Muscle of back (tissue), 11 donors: ENCODE results near the gene SPATA3. TPM values are rescaled to one million over a fixed set of nuclear protein-coding genes. Genes with fewer than 3 reads are reported as not detected.
"Not testable (repeated sequence)": the region's sequence is repeated elsewhere in the genome, so short reads cannot be mapped to it uniquely, and the experiment has no call there.

Source experiments
- DNase-seq, 3 donors: peaks; one replicate each; pipeline versions ENCODE4 v3.0.0 to v3.0.0-alpha.2; 2013
- polyA plus RNA-seq, 10 donors: library from polyadenylated mRNA; unstranded; fragments of 120-200 nt; gene quantifications; one replicate each; pipeline ENCODE4 v1.2.1, GENCODE V29; 2013; ENCODE audit not compliant: insufficient read length in 10 of 10

The SPATA3 gene
- polyA plus RNA-seq, 10 donors, result not detected

DNA sequence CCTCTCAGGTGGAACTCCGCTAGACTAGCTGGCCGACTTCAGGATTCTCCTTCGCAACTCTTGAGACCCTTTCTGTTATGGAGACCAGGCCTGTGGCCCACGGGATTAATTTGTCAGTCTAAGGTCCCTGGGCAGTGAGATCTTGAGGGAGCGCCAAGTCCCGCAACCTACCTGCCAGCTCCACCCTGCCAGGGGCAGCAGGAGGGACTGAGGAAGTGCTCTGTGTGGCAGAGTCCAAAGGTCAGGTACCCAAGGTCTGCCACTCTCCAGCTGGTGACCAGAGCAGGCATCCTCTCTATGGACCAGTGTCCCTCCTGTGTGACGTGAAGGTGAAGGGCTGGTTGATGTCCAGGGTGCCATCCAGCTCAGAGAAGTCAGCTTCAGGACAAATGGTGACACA lies 4.3 kb upstream of the SPATA3 start:
- no peak for DNase-seq

DNA sequence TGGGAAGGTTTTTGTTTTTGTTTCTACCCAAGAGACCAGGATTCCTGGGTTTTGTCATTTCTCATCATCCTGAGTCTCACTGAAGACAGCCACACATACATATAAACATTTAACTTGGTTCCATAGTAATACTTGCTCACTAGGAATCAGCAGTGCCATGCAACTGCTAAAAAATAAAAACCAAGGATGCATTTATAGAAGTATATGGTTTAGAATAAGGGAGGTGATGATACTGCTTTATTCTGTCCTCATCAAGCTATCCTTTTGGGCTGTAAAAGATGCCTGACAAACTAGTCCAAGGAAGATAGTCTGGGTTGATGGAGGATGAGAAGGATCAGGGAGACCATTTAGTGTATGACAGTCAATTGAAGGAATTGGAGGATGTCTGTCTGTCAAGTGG lies 740 bp downstream of the SPATA3 start:
- DNase-seq, result no peak

DNA sequence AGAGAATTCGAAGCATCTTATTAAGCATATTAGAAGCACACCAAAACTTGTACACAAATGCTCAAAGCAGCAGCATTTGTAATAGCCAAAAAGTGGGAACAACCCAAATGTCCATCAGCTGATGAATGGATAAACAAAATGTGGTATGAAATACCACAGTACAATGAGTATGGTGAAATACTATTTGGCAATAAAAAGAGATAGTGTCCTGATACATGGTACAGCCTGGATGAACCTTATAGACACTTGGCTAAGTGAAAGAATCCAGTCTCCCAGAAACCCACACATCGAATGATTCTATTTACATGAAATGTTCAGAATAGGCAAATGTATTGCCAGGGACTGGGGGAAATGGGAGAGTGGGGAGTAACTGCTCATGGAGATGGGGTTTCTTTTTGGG lies 3.0 kb downstream of the SPATA3 start:
- DNase-seq, result no peak

DNA sequence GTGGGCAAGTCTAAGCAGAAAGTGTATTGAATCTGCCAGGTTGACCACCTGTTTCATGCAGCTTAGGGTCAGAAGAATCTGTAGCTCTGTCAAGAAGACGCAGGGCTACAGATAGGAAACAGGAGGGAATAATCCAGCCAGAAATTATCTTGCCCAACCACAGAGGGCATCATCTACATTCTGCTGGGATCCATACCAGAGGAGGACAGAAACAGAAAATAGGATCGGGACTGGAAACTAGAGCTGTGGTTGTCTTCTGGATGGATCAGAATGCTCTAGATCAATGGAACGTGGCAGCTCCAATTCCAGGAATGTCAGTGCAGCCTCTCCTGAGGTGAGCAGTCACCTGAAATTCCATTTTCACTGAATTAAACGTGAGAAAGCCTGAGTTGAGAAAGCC lies 3.6 kb downstream of the SPATA3 start:
- no peak for DNase-seq

DNA sequence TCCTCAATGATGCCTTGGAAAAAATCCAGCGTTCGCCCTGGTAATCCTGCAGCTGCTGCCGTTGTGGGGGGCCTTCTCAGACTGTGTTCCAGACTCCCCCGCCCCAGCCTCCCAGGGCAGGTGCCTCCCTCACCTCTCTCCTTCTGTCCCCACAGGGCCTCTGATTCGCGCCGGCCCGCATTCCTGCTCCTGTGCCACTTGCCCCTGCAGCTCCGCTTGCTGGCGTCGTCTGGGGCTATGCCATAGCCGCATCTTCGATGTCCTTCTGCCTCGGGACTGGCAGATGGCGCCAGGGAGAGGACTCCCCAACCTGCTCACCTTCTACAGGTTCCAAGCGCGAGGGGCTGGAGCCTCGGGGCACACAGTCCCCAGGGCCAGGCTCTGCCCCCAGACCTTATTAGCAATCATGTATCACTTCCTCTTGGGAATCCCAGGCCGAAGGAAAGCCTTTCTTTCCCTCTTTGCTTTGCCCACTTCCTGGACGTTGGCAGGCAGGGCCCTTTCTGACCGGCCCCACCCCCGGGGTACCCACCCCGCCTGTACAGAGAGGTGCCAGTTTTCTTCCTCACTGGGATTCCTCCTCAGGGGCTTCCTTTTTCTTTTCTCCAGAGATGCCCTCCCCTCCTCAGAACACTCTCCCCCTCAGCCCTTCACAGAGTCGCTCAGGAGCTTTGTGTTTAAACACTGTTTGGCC lies 4.4 kb downstream of the SPATA3 start:
- no peak for DNase-seq

DNA sequence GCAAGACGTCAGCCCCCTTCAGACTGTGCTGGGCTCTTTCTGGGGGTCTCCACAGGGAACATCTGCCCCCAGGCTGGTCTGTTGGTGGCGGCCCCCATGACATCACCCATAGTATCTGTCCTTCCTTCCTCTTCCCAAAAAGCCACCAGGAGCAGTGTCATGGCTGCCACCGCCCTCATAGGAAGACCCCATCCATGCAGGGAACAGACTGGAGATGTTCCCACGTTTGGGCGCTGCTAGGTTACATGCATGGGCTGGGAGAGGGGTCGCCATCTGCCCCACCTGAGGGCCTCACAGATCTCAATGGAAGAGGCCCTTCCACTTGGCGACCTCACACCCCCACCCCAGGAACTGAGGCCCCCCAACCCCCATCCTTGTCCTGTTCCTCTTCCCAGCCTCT lies 5.1 kb downstream of the SPATA3 start:
- DNase-seq, result no peak

DNA sequence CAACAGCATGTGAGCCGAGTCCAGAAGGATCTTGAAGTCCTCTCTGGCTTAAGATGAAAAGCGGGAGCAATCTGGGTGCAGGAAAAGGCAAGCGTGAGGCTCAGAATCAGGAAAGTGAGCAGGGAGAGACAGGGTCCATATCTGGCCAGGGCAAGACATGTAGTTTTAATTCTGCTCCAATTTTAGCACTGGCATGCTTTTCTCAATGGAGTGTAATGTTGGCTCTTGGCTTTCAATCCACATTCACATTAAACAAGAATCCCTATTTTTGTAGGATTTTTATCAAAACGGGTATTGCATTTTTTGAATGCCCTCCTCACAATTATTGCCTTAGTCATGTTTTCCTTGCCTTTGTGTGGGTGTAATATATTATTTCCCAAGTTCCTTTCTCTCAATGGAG lies 6.0 kb downstream of the SPATA3 start:
- DNase-seq, result no peak

DNA sequence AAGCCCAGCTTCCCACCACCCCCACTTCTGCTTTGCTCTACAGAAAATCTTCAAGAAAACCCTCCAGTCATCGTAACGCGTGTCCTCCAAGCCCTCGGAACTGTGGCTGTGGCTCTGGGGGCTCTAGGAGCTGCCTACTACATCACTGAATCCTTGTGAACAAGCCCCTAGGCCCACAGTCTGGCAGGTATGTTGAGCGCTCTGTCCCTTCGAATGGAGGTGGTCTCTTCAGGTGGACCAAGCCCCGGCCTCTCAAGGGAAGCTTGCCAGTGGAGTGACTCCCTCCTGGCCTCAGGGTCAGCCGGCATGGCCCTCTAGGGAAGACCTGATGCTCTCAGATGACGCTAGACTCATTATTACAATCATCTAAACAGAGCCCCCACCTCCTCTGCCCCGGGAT lies 6.7 kb downstream of the SPATA3 start:
- no peak for DNase-seq

DNA sequence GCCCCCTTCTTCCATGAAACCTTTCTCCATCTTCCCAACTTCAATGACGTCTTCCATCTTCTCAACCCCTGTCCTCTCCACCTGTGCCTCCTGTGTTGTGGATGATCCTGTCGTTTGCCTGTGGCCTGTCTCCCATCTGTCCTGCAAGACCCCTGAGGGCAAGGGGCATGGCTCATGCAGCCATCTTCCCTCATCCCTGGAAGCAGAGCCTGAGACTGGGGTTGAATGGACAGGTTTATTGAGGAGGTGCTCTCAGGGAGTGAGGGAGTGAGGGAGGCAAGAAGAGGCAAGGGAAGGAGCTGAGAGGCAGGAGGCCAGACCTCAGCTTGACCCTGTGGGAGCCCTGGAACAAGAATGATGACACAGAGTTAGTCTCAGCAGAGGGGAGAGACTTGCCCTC lies 7.3 kb downstream of the SPATA3 start:
- DNase-seq, result no peak

DNA sequence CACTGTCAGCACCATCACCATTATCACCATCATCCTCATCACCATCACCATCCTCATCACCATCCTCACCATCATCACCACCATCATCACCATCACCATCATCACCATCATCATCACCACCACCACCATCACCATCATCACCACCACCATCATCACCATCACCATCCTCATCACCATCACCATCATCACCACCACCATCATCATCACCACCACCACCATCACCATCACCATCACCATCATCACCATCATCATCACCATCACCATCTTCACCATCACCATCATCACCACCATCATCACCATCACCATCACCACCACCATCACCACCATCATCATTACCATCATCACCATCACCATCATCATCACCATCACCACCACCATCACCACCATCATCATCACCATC lies 9.0 kb downstream of the SPATA3 start:
- DNase-seq, result not testable (repeated sequence)

DNA sequence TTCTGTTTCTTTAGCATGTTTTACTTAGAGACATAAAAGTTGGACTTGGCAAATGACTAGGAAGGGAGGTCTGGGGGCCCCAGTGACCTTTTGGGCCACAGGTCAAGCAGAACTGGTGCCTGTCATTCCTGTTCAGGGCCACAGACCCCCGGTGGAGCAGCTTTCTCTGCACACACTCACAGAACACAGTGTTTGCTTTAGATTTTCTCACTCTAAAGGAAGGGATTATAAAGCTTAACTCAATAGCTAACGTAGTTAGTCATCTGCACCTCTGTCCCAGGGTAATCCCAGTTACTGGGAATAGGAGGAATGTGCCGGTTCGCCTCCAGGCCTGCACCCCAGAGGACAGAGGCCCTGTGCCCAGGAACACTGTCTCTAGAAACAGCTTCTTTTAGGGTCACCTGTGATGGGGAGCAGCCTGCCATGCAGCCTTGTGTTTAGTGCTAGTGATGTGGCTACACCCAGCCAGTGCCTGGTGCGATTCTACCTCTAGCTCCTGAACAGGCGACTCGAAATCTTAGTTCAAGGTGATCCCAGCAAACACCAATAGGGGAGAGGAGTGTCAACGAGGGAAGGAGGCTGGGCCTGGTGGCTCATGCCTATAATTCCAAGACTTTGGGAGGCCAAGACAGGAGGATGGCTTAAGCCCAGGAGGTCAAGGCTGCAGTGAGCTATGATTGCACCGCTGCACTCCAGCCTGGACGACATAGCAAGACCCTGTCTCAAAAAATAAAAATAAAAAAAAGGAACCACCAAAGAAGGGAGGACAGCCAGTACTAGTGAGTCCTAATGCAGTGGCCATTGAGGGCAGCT lies 11.6 kb downstream of the SPATA3 start:
- no peak for DNase-seq

DNA sequence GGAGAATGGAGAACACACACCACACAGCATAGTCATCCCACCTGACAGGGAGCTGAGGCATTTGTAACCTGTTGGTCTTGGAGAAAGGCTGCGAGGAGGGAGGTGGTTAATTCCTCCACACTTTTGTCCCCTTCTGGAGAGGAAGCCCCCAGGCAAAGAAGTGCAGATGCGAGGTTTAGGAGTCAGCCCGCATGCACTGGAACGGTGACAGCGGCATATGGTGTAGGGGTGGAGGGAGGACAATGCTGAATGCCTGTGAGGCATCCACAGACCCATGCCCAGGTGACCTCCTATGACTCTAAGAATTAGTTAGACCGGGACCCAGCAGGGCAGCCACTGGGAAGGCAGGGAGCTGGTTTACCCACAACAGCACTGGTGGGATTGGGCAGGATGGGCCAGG lies 12.2 kb downstream of the SPATA3 start:
- DNase-seq, result no peak

DNA sequence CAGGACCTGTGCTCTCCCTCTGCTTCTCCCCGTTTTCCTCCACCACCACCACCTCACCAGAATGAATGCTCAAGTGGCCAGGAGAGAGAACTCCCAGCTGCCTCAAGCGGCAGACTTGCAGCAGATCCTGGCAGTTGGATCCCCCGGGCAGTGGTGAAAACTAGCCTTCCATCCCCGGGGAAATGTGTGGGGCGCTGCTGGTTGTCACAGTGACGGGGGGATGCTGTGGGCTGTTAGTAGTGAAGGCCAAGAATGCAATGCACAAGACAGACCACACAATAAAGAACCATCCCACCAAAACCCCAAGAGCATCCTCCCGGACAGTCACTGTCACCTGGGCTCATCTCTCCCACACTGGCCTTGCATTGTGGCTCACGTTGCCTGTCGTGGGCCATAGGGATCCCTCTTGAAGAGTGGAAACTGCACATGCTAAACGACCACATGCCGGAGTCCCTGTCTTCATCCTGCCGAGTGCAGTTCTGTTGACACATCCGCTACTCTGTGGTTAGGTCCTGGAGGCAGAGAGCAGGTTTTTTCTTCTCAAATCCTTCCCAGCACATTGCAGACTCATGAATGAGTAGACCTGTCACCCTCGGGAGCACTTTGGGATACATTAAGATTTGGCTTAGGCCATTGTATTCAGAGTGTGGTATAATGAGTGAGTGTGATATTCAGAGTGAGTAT lies 13.5 kb downstream of the SPATA3 start:
- DNase-seq, result no peak

DNA sequence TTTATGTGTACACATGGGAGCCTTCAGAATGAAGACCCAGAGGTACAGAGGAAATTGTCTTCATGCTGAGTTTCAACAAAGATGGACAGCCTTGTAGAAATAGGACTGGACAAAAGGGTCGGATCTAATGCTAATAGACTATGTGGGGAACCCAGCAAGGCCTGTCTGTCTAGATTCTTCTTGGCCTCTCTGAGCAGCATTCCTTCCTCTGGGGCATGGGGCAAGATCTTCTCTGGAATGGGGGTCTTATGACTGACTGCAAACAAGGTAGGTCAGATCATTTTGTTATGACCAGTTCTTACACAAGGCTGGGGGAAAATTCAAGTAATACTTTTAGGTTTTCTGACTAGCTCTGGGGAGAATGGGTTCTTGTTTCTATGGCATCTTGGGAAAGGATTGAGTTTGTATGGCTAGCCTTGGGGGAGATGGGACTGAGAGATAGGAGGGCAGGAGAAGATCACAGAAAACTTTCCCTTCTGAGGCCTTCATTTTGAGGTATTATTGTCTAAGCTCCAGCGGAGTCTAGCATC lies 14.3 kb downstream of the SPATA3 start:
- no peak for DNase-seq

DNA sequence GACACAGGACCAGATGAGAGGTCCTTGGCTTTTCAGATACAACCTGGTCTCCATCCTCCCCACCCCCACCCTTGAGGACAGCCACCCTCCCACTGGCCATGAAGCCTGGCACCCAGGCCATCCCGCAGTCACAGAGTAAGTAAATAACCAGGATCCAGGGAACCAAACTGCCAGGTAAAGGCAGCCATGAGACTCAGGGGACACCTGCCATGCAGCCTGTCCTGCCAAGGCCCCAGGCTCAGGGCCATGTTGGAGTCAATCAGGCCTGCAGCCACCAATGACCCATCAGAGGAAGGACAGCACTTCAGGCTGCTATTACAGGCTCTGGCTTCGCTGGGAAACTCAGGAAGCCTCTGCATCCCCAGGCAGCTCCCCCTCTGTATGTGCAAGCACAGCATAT lies 15.6 kb downstream of the SPATA3 start:
- no peak for DNase-seq

DNA sequence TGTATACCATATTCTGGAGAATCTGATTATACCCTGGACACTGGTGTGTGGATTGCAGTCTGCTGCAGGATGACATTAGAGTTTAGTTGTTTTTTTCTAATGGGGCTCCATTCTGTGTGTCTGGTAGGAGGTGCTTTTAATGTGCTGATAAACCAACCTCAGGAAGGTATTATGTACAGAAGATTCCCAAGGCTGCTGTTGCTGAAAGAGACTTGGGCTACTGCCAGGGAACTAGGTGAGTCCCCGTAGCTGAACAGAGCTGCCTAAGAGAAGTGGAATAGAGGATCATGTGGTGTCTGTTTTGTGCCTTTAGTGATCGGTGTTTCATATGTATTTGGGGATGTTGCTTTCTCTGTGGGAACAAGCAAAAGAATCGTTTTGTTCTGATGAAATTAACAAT lies 16.5 kb downstream of the SPATA3 start:
- DNase-seq, result no peak

DNA sequence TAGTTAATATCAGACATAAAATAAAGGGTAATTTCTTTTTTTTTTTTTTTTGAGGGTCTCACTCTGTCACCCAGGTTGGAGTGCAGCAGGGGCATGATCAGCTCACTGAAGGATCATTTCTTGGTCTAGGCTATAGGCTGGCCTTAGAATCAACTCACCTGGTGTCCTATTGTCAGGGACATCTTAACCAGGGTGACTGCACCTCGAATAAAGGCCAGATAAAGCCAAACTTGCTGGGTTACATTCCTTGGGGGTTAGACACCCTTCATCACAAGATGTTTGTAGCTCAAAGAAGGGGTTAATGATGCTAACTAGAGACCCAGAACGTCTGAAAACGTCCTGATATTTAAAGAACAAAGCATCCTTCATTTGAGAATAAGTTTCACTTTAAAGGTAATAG lies 17.9 kb downstream of the SPATA3 start:
- DNase-seq, result no peak

DNA sequence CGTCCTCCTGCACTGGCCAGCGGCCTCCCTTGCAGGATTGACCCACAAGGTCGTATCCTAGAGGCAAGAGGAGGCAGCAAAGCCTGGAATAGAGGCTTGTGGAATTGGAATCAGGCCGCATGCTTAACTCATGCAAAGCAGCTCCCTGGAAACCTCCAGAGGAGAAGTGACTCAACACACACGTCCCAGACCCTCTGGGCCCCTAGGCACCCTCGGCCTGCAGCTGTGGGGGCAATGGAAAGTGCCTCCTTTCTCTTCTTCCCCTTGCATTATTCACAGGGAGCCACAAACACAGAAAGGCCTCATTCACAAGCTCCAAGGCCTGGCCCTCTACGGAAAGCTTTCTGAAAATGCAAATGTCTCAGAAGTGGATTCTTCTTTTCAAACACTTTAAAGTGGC lies 19.6 kb downstream of the SPATA3 start:
- no peak for DNase-seq

DNA sequence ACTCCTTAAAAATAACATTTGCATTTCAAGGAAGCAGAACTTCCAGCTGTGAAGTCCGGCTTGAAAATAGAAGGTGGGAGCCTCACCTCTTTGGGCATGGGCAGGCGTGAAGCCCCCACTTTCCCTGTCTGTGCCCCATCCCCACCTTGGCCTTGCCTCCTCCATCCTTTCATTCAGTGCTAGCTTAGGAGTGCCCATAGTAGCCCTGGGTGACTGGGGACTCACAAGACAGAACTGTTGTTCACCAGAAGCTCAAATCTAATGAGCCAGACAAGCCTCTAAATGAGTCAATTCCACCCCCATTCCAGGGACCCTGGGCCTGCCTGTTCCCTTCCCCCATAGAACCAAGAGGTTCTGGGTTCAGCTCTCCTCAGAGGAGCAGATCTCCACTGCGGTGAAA lies 20.0 kb downstream of the SPATA3 start:
- no peak for DNase-seq

DNA sequence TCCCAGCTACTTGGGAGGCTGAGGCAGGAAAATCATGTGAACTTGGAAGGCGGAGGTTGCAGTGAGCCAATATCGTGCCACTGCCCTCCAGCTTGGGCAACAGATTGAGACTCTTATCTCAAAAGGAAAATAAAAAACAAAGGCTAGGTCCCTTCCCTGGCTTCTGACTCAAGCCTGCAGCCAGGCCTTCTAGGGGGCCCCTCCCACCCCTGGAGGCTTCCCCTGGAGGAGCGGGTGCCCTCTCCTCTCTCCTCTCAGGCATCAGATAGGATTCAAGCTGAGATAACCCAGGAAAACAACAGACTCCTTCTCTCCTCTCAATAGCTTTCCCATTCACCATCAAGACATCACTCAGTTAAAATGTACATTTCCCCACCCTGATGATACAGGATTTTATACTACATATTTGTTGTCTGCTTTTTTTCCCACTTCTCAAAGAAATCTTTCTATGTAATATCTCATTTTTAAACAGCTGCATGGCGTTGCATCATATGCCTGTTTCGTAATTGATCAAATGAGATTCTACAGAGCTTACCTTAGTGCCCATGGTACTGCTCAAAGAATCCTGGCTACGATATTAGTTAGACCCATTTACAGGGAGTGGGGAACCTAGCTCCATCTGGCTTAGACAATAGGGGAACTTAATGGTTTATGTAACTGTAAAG lies 20.8 kb downstream of the SPATA3 start:
- no peak for DNase-seq

DNA sequence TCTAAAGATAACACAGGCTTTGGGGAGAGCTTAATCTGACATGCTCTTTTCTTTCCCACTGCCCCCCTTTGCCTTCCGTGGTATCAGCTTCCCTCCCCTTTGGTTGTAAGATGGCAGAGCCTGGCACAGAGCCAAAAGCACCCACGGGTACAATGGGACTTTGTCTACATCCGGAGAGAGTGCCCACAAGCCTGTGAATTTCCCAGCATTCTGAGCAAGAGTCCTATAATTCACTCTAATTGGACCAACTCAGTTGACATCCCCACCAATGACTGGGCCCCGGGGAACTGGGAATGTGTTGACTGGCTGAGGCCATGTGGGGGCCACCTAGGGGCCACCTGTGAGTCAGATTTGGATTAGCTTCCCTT lies 21.3 kb downstream of the SPATA3 start:
- DNase-seq, result no peak

DNA sequence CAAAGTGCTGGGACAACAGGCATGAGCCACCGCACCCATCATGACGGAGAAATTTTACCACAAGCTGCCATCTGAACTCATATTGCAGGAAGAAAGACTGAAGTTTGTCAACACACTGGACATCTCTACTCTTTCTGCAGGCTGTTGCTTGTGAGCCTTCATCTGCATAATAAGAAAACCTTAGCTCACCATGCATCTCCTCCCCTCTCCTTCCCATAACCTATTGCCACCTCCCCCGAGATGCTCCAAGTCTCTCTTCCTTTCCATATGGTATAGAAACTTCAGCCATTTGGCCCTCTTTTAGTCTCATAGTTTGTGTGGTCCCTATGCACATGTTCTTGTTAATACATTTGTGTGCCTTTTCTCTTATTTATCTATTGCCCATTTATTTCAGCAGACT lies 22.3 kb downstream of the SPATA3 start:
- DNase-seq, result no peak
